Endothelial cell of umbilical vein (primary cell): ENCODE data around the gene COCH. TPM values are rescaled to one million over a fixed set of nuclear protein-coding genes. Genes with fewer than 3 reads are reported as not detected.

Source experiments
- Bru-seq: library from RNA; stranded (reverse); fragments of 400-500 nt; gene quantifications from one replicate; lab custom pipeline; 2021; lab: Mats Ljungman, UMichigan
- BruChase-seq, 2 experiments: library from RNA; stranded (reverse); fragments of 400-500 nt; gene quantifications; one replicate each; lab custom pipeline; 2021; lab: Mats Ljungman, UMichigan
- BruUV-seq: library from RNA; stranded (reverse); fragments of 400-500 nt; replicated peaks from 2 replicates; lab custom pipeline; 2021; lab: Mats Ljungman, UMichigan
- CTCF ChIA-PET: fragments of 300-600, 350-600 bp; sonication (Branson Sonifier 250); formaldehyde crosslinking; loops from one replicate; lab custom pipeline; 2021; ENCODE audit warnings: antibody characterized with exemption, inconsistent platforms; lab: Charles Lee
- POLR2A ChIA-PET: fragments of 300-600, 350-600 bp; sonication (Branson Sonifier 250); formaldehyde crosslinking; loops from one replicate; lab custom pipeline; 2021; ENCODE audit warnings: antibody characterized with exemption, inconsistent platforms; lab: Charles Lee
- DNase-seq: peaks from one replicate; pipeline ENCODE4 v3.0.0-alpha.2; 2011; ENCODE audit warnings: low read depth, low spot score
- FAIRE-seq: peaks from 2 replicates; lab custom pipeline; 2011; peaks lifted over from hg19 to GRCh38; lab: Jason Lieb, UNC
- H2AFZ ChIP-seq: 2 replicates; pipeline ENCODE4 v1.6.0; 2012; ENCODE audit warnings: low read depth, low read length, control low read depth, inconsistent platforms
- H3K27ac ChIP-seq: 2 replicates; pipeline ENCODE4 v1.5.1; 2011; ENCODE audit warnings: low read depth, mild to moderate bottlenecking, control low read depth, low read length, moderate library complexity; ENCODE audit not compliant: insufficient read depth
- H3K27me3 ChIP-seq, 2 experiments: 2 replicates each; pipeline versions ENCODE4 v1.6.0 to v1.6.1; 2011; ENCODE audit warnings: low read length in 2 of 2, mixed read lengths in 1 of 2; ENCODE audit not compliant: control insufficient read depth in 2 of 2, insufficient read depth in 2 of 2
- H3K36me3 ChIP-seq, 2 experiments: 2 replicates in 1 of 2; 3 replicates in 1 of 2; pipeline ENCODE4 v1.5.1; 2011; ENCODE audit warnings: low read length in 2 of 2, mild to moderate bottlenecking in 1 of 2, moderate library complexity in 1 of 2; ENCODE audit not compliant: control insufficient read depth in 2 of 2, insufficient read depth in 2 of 2; ENCODE audit errors: extremely low read depth in 1 of 2
- H3K4me1 ChIP-seq: 3 replicates; pipeline ENCODE4 v1.5.1; 2011; ENCODE audit warnings: mild to moderate bottlenecking, low read length; ENCODE audit not compliant: control insufficient read depth, insufficient read depth; ENCODE audit errors: extremely low read depth
- H3K4me2 ChIP-seq: 2 replicates; pipeline ENCODE4 v1.6.1; 2011; ENCODE audit warnings: low read length, control low read depth, mixed read lengths; ENCODE audit not compliant: insufficient read depth
- H3K4me3 ChIP-seq, 3 experiments: fragments of 200-600 bp in 1 of 3; sonication (generic), shearing (Covaris generic) in 1 of 3; replicated peaks in 1 of 3; 2 replicates each; pipeline ENCODE4 v1.5.1; 2011 to 2016; ENCODE audit warnings: control low read depth in 3 of 3, low read length in 3 of 3, mild to moderate bottlenecking in 2 of 3, inconsistent platforms in 1 of 3, low read depth in 1 of 3, moderate library complexity in 1 of 3; ENCODE audit not compliant: insufficient read depth in 1 of 3
- H3K79me2 ChIP-seq: 2 replicates; pipeline ENCODE4 v1.6.0; 2012; ENCODE audit warnings: low read length, inconsistent platforms; ENCODE audit not compliant: control insufficient read depth, insufficient read depth
- H3K9ac ChIP-seq: replicated peaks from 2 replicates; pipeline ENCODE3; 2011; ENCODE audit warnings: low read length, control low read depth; ENCODE audit not compliant: insufficient read depth; ENCODE audit errors: extremely low read depth
- H3K9me1 ChIP-seq: replicated peaks from 3 replicates; pipeline ENCODE4 v1.6.0; 2011; ENCODE audit warnings: mild to moderate bottlenecking, low read length; ENCODE audit not compliant: control insufficient read depth, insufficient read depth; ENCODE audit errors: extremely low read depth
- H3K9me3 ChIP-seq: replicated peaks from 2 replicates; pipeline ENCODE4 v1.5.1; 2012; ENCODE audit warnings: low read length, inconsistent platforms; ENCODE audit not compliant: control insufficient read depth, insufficient read depth
- H4K20me1 ChIP-seq: replicated peaks from 2 replicates; pipeline ENCODE3; 2011; ENCODE audit warnings: mild to moderate bottlenecking, low read length; ENCODE audit not compliant: control insufficient read depth, insufficient read depth; ENCODE audit errors: extremely low read depth
- POLR2A ChIP-seq: IDR thresholded peaks from 2 replicates; pipeline ENCODE4 v1.6.1; 2012; ENCODE audit warnings: low read depth, mild to moderate bottlenecking, control low read depth, low read length
- dilution Hi-C: fragments of 300-500 bp; cut with MboI; formaldehyde crosslinking; loops from one replicate; pipeline ENCODE4 v1.15.0; 2019; ENCODE audit warnings: low sequenced_read_pairs; ENCODE audit not compliant: extremely low pct_ligation_motif_present
- intact Hi-C: fragments of 100-400 bp; cut with micrococcal nuclease; formaldehyde crosslinking; loops from one replicate; pipeline ENCODE4 v1.10.0; 2022
- long read RNA-seq: library from polyadenylated mRNA; stranded (forward); transcript quantifications from one replicate; pipeline ENCODE4 v2.0.0, GENCODE V29; 2021
- polyA minus RNA-seq, 3 experiments: library from RNA; depleted of rRNA, polyadenylated mRNA; stranded (reverse); fragments of >200 nt; gene quantifications; 1 replicate in 1 of 3; 2 replicates in 2 of 3; pipeline ENCODE4 v1.2.3, GENCODE V29; 2011
- polyA plus RNA-seq, 4 experiments: library from polyadenylated mRNA; depleted of rRNA in 3 of 4; stranded (reverse) in 3 of 4; unstranded in 1 of 4; fragments of >200 nt; gene quantifications; 2 replicates each; pipeline versions ENCODE4 v1.2.1 to v1.2.3, GENCODE V29; 2011 to 2012; ENCODE audit warnings: missing spikeins in 1 of 4
- total RNA-seq: library from RNA; stranded (reverse); gene quantifications from 2 replicates; pipeline ENCODE4 v1.2.3, GENCODE V29; 2021
- TF ChIP-seq, protein P1 (sequence below), 2 donors: IDR thresholded peaks; 1 replicate in 1 of 2; 2 replicates in 1 of 2; pipeline ENCODE4 v1.5.1; 2011; ENCODE audit warnings: low read length in 2 of 2, mild to moderate bottlenecking in 2 of 2, moderate library complexity in 2 of 2, control low read depth in 1 of 2, inconsistent platforms in 1 of 2, low read depth in 1 of 2; ENCODE audit not compliant: insufficient read depth in 1 of 2; ENCODE audit errors: extremely low read depth in 1 of 2

COCH gene
- 0.88 and 1.9 TPM in 2 replicates for total RNA-seq
- polyA plus RNA-seq = 0.60 and 0.87 TPM in 2 replicates
- polyA plus RNA-seq (2011; cell fraction: cytosol; rRNA removed) = 0.71 and 0.75 TPM in 2 replicates
- polyA plus RNA-seq (2011; cell fraction: nucleus; rRNA removed) = 0.80 and 0.97 TPM in 2 replicates
- polyA plus RNA-seq (2012) = 0.17 and 0.29 TPM in 2 replicates
- polyA minus RNA-seq = 1.1 and 1.9 TPM in 2 replicates
- not detected for polyA minus RNA-seq (2011; cell fraction: cytosol; rRNA and poly(A)+ RNA removed)
- polyA minus RNA-seq (2011; cell fraction: nucleus; rRNA and poly(A)+ RNA removed) = 0.29 and 0.82 TPM in 2 replicates
- percentile 14 among the genes with signal in this experiment for Bru-seq, nascent RNA
- BruChase-seq, experiment 1, labeled RNA remaining after a 6-hour chase = percentile 22 among the genes with signal in this experiment
- BruChase-seq, experiment 2, labeled RNA remaining after a 2-hour chase = percentile 22 among the genes with signal in this experiment
- long read RNA-seq, partial matches to known transcripts = 0 of 36 reads
- long read RNA-seq, other reads (novel, unspliced or antisense) = 34 of 36 reads

DNA sequence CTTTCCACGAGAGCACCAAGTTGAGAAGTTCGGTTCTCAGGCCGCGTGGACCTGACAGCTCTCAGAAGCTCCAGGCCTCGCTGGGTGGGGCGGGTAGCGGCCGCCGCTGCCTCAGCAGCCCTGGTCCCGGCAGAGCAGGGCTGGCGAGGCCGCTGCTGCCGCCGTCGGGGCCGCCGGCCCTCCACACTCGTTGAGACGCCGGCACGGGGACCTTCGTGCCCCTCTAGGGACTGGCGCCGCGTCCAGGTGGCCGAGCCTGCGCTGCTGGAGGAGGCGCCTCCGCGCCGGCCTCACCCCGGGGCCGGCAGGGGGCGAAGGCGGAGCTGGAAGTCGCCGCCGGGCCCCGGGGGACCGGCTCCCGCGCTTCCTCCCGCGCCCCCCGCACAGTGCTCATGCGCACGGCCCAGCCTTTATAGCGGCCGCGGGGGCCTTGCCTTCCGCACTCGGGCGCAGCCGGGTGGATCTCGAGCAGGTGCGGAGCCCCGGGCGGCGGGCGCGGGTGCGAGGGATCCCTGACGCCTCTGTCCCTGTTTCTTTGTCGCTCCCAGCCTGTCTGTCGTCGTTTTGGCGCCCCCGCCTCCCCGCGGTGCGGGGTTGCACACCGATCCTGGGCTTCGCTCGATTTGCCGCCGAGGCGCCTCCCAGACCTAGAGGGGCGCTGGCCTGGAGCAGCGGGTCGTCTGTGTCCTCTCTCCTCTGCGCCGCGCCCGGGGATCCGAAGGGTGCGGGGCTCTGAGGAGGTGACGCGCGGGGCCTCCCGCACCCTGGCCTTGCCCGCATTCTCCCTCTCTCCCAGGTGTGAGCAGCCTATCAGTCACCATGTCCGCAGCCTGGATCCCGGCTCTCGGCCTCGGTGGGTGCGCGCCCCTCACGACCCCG, at the start of gene COCH:
COCH (plus strand) TSS at position 440 of the 879 bp plus-strand sequence; CDS start at position 820, 380 bp downstream.
- H3K4me3 ChIP-seq = peak within 1 kb of the TSS; percentile 42 to 50 (median 49)
- H3K79me2 ChIP-seq = no peaks in the 10 kb centered on the region
- POLR2A ChIA-PET = no interaction called here
- H3K9ac ChIP-seq = peak within 1 kb of the TSS; percentile 12
- intact Hi-C loops = loop anchor here (5.0 kb wide), 1 partner anchor 483 kb away; no protein-coding TSS in a partner anchor
- CTCF ChIA-PET = interaction anchor here (1.0 to 1.3 kb wide), 2 partner anchors 84 to 192 kb away, joined by 3 read pairs; no protein-coding TSS in a partner anchor
- no peaks in the 10 kb centered on the region for H3K9me1 ChIP-seq
- FAIRE-seq = no peak
- TF ChIP-seq POLR2A = no peak
- TF ChIP-seq, protein P1, sequence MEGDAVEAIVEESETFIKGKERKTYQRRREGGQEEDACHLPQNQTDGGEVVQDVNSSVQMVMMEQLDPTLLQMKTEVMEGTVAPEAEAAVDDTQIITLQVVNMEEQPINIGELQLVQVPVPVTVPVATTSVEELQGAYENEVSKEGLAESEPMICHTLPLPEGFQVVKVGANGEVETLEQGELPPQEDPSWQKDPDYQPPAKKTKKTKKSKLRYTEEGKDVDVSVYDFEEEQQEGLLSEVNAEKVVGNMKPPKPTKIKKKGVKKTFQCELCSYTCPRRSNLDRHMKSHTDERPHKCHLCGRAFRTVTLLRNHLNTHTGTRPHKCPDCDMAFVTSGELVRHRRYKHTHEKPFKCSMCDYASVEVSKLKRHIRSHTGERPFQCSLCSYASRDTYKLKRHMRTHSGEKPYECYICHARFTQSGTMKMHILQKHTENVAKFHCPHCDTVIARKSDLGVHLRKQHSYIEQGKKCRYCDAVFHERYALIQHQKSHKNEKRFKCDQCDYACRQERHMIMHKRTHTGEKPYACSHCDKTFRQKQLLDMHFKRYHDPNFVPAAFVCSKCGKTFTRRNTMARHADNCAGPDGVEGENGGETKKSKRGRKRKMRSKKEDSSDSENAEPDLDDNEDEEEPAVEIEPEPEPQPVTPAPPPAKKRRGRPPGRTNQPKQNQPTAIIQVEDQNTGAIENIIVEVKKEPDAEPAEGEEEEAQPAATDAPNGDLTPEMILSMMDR (IDR thresholded peaks at IDR 0.05; ENCODE audit: extremely low read depth in 1 of 2, insufficient read depth in 1 of 2, low read depth in 1 of 2, low read length in 2 of 2) = peak; percentile 22 to 32
- dilution Hi-C loops = no loop called here
- H3K9me3 ChIP-seq = no peaks in the 10 kb centered on the region
- no peak within 1 kb of the TSS for H3K27ac ChIP-seq
- H3K4me1 ChIP-seq = peaks cover 12% of the 10 kb centered on the region
- DNase-seq = no peak
- H3K4me2 ChIP-seq = peak within 1 kb of the TSS; percentile 86
- no TSS peak for BruUV-seq
- H4K20me1 ChIP-seq = no peaks in the 10 kb centered on the region
- peak within 1 kb of the TSS; percentile 92 for H2AFZ ChIP-seq
- H3K36me3 ChIP-seq = no peaks in the 10 kb centered on the region
- peaks cover 47 to 64% of the 10 kb centered on the region in 2 experiments for H3K27me3 ChIP-seq
